Lower leg skin (tissue), 3 donors: Measurements from ENCODE around the gene NT5DC4.
"Not testable (repeated sequence)": the region's sequence is repeated elsewhere in the genome, so short reads cannot be mapped to it uniquely, and the experiment has no call there.

Source experiments
- CTCF ChIP-seq, 3 donors: fragments of 450-650 bp; IDR thresholded peaks; one replicate each; pipeline ENCODE4 v1.5.1; 2016; ENCODE audit warnings: antibody characterized with exemption in 3 of 3, mild to moderate bottlenecking in 3 of 3, moderate library complexity in 2 of 3
- POLR2A ChIP-seq, 2 donors: fragments of 450-650 bp; IDR thresholded peaks; one replicate each; pipeline ENCODE4 v1.6.1; 2016 to 2017; ENCODE audit warnings: antibody characterized with exemption in 2 of 2, mild to moderate bottlenecking in 1 of 2, moderate library complexity in 1 of 2

GRCh38 chr2:112716826-112717352 lies 3.9 kb upstream of the NT5DC4 start:
- not testable (repeated sequence) for TF ChIP-seq CTCF, POLR2A (IDR thresholded peaks at IDR 0.05)
